ENCODE results near the gene FERMT2. TPM values are rescaled to one million over a fixed set of nuclear protein-coding genes. Genes with fewer than 3 reads are reported as not detected.

Gene FERMT2
- total RNA-seq, 1 experiment from 2014 or later, result 38.6 TPM

GRCh38 chr14:52895000-52895399, 55.9 kb downstream of the FERMT2 start:
- no peaks in the 10 kb centered on the region for H4K20me1 ChIP-seq (ENCODE audit: low read length)
- no peak overlapping the region for H3K4me3 ChIP-seq (ENCODE audit: low read length)
- no peak for DNase-seq
- TF ChIP-seq EZH2phosphoT487 (IDR thresholded peaks at IDR 0.05; ENCODE audit: borderline replicate concordance, low read length) (no peak), CTCF (conservative IDR thresholded peaks at IDR 0.05; ENCODE audit: low read depth, low read length) (no peak), EZH2 (IDR thresholded peaks at IDR 0.05; ENCODE audit: low read length, unreplicated experiment) (no peak)
- H3K79me2 ChIP-seq (ENCODE audit: low read length), result 0 out of 2 replicates have a peak, but pooled peaks cover 16% of the 10 kb centered on the region
- no peaks in the 10 kb centered on the region for H3K9me3 ChIP-seq (ENCODE audit: low read length)
- CTCF ChIA-PET, result no interaction called here
- BruUV-seq (replicated peaks), result no TSS peak
- H3K9ac ChIP-seq (ENCODE audit: low read length), result no peak overlapping the region
- H3K9me2 ChIP-seq (replicated peaks; ENCODE audit: low read length), result no peaks in the 10 kb centered on the region
- peaks cover 3% of the 10 kb centered on the region; the same call in 1 of the 2 replicates for H3K4me1 ChIP-seq (ENCODE audit: insufficient read depth, low read length)
- no peak for ATAC-seq
- H3K27ac ChIP-seq (ENCODE audit: low read length), result no peak overlapping the region
- H2AFZ ChIP-seq (ENCODE audit: low read length), result no peak overlapping the region
- no peak overlapping the region for H3K4me2 ChIP-seq (ENCODE audit: low read length)
- intact Hi-C loops (cut with micrococcal nuclease), result no loop called here
- H3K36me3 ChIP-seq (ENCODE audit: low read depth, low read length), result 0 out of 2 replicates have a peak, but pooled peaks cover 3% of the 10 kb centered on the region
- POLR2A ChIA-PET (ENCODE audit: unreplicated experiment), result no interaction called here
- no peaks in the 10 kb centered on the region for H3K27me3 ChIP-seq (ENCODE audit: low read length)
- H3F3A ChIP-seq (ENCODE audit: low read length, unreplicated experiment), result no peaks in the 10 kb centered on the region

DNA sequence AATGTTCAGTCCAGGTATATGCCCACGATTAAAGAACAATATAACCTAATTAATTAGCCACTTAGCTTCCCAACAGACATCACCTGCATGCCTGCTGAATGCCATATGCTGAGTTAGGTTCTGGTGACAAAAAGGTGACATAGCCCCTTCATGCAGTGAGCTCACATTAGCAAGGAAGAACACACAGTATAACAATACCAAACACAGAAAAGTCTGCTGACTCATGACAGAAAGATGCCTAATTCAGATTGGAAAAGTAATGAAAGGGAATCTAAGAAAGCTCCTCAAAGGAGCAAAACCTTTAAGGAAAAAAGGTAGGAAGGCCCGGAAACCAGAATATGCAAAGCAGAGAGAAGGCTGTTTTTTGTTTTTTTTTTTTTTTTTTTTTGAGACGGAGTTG, 59.0 kb downstream of the FERMT2 start:
- Histone ChIP-seq H3K4me3 (ENCODE audit: low read length) (no peak overlapping the region), H3K9ac (ENCODE audit: low read length) (no peak overlapping the region), H3K36me3 (ENCODE audit: low read depth, low read length) (peaks cover 2% of the 10 kb centered on the region; the same call in 1 of the 2 replicates), H2AFZ (ENCODE audit: low read length) (no peak overlapping the region), H3K79me2 (ENCODE audit: low read length) (0 out of 2 replicates have a peak, but pooled peaks cover 12% of the 10 kb centered on the region), H3K27me3 (ENCODE audit: low read length) (no peaks in the 10 kb centered on the region), H3K4me2 (ENCODE audit: low read length) (no peak overlapping the region), H3K27ac (ENCODE audit: low read length) (no peak overlapping the region), H3K9me3 (ENCODE audit: low read length) (no peaks in the 10 kb centered on the region), H3K4me1 (ENCODE audit: insufficient read depth, low read length) (no peaks in the 10 kb centered on the region), H4K20me1 (ENCODE audit: low read length) (no peaks in the 10 kb centered on the region), H3K9me2 (replicated peaks; ENCODE audit: low read length) (no peaks in the 10 kb centered on the region), H3F3A (ENCODE audit: low read length, unreplicated experiment) (no peaks in the 10 kb centered on the region)
- ChIA-PET CTCF (no interaction called here), POLR2A (ENCODE audit: unreplicated experiment) (interaction anchor here (0.7 kb wide), 1 partner anchor 14 kb away, joined by 6 read pairs; no protein-coding TSS in a partner anchor)
- no TSS peak for BruUV-seq (replicated peaks)
- no peak for TF ChIP-seq EZH2 (IDR thresholded peaks at IDR 0.05; ENCODE audit: low read length, unreplicated experiment)
- TF ChIP-seq EZH2phosphoT487 (IDR thresholded peaks at IDR 0.05; ENCODE audit: borderline replicate concordance, low read length), result no peak
- TF ChIP-seq CTCF (conservative IDR thresholded peaks at IDR 0.05; ENCODE audit: low read depth, low read length), result no peak
- ATAC-seq (peak; percentile 55), DNase-seq (peak; percentile 25)
- intact Hi-C loops (cut with micrococcal nuclease), result no loop called here
